GM10266 (cell line): ENCODE results near the gene FAS.

ENCODE experiments used
- DNase-seq: peaks from one replicate; pipeline ENCODE4 v3.0.0; 2012; ENCODE audit errors: extremely low spot score
- TF ChIP-seq, protein P1 (sequence below): IDR thresholded peaks from 2 replicates; pipeline ENCODE4 v1.5.1; 2012; ENCODE audit warnings: mild to moderate bottlenecking, low read depth; ENCODE audit not compliant: control insufficient read depth, insufficient read depth; ENCODE audit errors: missing control alignments

The FAS gene

DNA sequence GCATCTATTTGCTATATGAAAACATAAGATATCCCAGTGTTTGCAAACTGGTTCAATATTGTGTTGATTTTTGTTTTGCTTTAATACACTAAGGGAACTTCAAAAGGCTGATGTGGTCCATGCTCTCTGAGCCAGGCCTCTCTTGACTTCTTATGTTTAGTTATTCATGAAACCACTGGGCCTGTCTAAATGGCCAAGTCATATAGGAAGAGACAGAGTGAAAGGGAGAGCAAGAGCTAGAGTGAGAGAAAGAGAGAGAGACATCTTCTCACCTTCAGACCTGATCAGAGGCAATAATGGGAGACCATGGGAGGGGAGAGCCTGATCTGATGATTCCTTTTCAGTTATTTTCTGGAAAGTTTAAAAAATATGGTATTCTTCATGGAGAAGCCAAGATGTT lies 6.1 kb upstream of the FAS start:
- TF ChIP-seq, protein P1, sequence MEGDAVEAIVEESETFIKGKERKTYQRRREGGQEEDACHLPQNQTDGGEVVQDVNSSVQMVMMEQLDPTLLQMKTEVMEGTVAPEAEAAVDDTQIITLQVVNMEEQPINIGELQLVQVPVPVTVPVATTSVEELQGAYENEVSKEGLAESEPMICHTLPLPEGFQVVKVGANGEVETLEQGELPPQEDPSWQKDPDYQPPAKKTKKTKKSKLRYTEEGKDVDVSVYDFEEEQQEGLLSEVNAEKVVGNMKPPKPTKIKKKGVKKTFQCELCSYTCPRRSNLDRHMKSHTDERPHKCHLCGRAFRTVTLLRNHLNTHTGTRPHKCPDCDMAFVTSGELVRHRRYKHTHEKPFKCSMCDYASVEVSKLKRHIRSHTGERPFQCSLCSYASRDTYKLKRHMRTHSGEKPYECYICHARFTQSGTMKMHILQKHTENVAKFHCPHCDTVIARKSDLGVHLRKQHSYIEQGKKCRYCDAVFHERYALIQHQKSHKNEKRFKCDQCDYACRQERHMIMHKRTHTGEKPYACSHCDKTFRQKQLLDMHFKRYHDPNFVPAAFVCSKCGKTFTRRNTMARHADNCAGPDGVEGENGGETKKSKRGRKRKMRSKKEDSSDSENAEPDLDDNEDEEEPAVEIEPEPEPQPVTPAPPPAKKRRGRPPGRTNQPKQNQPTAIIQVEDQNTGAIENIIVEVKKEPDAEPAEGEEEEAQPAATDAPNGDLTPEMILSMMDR: no peak
- no peak for DNase-seq

DNA sequence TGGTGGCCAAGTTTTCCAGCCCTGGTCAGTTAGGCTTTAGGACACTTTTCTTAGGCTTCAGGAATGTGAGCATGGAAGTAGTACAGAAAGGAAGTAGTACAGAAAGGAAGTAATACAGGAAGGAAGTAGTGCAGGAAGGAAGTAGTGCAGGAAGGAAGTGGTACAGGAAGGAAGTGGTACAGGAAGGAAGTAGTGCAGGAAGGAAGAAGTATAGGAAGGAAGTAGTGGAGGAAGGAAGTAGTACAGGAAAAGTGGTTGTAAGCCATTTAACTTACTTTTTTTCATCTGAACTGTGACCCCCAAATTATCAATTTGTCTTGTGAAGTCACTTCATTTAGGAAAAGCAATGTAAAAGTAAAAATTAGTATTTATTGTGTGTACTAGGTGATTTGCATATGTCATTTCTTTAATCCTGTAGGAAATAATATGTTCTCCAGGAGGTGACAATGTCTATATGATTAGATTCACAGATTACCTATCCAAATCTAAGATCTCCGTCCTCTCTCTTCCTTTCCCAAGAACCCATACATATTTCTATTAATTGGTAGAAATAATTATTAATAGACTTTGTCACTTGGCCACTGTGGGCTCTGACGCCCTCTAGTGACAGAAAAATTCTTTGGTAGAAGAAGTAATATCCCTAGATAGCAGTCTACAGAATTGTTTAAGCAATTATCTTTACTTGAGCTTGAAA lies 3.9 kb upstream of the FAS start:
- TF ChIP-seq, protein P1: peak; percentile 63
- peak; percentile 45 for DNase-seq

DNA sequence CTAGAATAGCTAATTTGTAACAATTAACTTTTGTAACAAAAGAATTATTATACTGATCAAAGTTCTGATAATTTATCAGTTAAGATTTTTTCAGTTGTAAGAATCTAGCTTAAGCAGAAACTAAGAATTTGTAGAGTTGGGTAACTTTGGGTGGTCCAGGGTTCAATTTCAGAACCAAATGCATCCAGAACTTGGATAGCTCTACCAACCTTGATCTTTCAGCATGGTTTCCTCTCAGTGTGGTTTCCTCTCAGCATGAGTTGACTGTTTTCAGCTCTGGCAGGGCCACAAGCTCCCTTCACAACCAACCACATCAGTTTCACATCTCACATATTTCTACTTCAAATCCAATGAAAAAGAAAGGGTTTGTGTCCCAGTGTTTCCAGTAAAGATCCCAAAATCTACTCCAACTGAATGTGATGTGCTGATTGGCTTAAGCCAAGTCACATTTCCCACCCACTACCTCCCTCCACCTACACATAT lies 3.3 kb upstream of the FAS start:
- TF ChIP-seq, protein P1: no peak
- DNase-seq: no peak

DNA sequence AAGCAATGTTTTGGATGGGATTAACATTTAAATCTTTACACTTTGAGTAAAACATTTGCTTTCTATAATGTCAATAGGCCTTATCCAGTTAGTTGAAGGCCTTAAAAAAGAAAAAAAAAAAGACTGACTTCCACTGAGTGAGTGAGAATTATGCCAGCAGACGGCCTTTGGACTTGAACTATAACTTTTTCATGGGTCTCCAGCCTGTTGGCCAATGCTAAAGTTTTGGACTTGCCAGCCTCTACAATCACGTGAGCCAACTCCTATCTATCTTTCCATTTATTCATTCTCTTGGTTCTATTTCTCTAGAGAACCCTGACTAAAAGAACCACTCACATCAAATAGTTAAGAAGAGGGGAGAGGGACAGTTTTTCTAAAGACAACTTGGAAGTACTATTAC lies 2.8 kb upstream of the FAS start:
- no peak for DNase-seq
- TF ChIP-seq, protein P1: no peak

DNA sequence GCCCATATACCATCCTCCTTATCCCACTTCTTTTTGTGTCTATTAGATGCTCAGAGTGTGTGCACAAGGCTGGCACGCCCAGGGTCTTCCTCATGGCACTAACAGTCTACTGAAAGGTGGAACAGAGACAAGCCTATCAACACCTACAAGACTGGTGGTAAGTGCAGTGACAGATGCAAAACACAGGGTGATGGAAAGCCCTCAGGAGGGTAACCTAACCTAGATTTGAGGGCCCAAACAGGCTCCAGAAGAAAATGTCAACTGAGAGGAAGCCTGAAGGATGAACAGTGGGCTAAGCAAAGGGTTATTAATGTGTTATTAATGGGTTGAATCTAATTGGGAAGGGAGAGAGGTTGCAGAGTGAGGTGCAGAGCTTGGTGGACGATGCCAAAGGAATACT lies 1.2 kb upstream of the FAS start:
- no peak for DNase-seq
- TF ChIP-seq, protein P1: no peak

DNA sequence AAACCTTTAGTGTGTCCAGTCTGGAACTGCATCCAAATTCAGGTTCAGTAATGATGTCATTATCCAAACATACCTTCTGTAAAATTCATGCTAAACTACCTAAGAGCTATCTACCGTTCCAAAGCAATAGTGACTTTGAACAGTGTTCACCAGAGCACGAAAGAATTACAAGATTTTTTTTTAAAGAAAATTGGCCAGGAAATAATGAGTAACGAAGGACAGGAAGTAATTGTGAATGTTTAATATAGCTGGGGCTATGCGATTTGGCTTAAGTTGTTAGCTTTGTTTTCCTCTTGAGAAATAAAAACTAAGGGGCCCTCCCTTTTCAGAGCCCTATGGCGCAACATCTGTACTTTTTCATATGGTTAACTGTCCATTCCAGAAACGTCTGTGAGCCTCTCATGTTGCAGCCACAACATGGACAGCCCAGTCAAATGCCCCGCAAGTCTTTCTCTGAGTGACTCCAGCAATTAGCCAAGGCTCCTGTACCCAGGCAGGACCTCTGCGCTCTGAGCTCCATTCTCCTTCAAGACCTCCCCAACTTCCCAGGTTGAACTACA lies 694 bp upstream of the FAS start:
- DNase-seq: peak; percentile 32
- TF ChIP-seq, protein P1: no peak
